Epithelial cell of prostate (primary cell): ENCODE data around the gene FREM3.
"Not testable (repeated sequence)": the region's sequence is repeated elsewhere in the genome, so short reads cannot be mapped to it uniquely, and the experiment has no call there.

ENCODE experiments used
- DNase-seq: peaks from one replicate; pipeline ENCODE4 v3.0.0-alpha.2; 2011; ENCODE audit warnings: low read depth, low spot score
- H3K27ac ChIP-seq: fragments of 450-650 bp; 2 replicates; pipeline ENCODE4 v1.5.1; 2017; ENCODE audit warnings: mild to moderate bottlenecking

Gene FREM3

GRCh38 chr4:143700416-143701352, at the start of gene FREM3:
TSS of gene FREM3 (minus strand) at chr4:143700675. CDS start at chr4:143700675, 0 bp downstream.
- no peak within 1 kb of the TSS for H3K27ac ChIP-seq
- no peak for DNase-seq

DNA sequence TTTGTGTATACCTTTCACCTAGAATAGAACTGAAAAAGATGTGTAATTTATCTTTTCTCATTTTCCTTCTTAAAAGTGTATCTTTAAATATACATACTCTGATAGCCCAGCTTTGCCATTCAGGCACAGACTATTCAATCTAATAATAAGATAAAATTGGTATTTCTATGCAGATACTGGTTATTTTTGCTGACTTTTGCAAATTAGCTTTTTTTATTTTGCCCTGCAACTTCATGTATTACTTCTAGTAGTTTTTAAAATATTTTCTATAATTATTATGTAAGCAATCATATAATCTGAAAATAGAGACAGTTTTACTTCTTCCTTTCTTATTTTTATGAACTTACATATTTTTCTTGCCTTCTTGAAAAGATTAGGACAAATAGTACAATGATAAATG, 45.4 kb upstream of the FREM3 start:
- DNase-seq: no peak
- H3K27ac ChIP-seq: no peak overlapping the region

DNA sequence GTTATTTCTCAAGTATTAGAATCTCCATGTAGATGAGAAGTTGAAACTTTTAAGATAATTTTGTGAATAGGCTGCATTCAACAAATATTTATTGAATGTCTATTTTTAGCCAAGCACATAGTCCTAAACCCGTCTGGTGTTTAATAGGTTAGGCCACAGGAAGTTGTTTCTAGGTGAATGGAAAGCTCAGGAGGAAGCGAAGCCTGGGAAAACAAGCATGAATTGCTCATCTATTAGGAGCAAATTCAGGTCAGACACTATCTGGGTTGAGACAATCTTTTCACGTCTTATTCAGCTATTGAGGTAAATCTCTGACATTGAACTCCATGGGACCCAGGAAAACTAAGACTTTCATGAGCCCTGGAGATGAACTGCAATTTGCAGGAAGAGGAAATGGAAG, 43.1 kb upstream of the FREM3 start:
- no peak for DNase-seq
- H3K27ac ChIP-seq: no peak overlapping the region

GRCh38 chr4:143742834-143743233, 42.4 kb upstream of the FREM3 start:
- H3K27ac ChIP-seq: no peak overlapping the region
- no peak for DNase-seq

DNA sequence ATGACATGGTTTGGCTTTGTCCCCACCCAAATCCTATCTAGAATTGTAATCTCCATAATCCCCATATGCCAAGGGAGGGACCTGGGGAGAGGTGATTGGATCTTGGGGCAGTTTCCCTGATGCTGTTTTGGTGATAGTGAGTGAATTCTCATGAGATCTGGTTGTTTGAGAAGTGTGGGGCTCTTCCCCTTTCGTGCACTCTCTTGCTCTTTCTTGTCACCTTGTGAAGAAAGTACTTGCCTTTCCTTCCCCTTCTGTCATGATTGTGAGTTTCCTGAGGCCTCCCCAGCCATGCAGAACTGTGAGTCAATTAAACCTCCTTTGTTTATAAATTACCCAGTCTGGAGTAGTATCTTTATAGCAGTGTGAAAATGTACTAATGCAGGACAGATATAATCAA, 36.4 kb upstream of the FREM3 start:
- no peak for DNase-seq
- no peak overlapping the region for H3K27ac ChIP-seq

- not testable (repeated sequence) for H3K27ac ChIP-seq, DNase-seq
Observed at GRCh38 chr4:143736061-143736460, 35.6 kb upstream of the FREM3 start.

DNA sequence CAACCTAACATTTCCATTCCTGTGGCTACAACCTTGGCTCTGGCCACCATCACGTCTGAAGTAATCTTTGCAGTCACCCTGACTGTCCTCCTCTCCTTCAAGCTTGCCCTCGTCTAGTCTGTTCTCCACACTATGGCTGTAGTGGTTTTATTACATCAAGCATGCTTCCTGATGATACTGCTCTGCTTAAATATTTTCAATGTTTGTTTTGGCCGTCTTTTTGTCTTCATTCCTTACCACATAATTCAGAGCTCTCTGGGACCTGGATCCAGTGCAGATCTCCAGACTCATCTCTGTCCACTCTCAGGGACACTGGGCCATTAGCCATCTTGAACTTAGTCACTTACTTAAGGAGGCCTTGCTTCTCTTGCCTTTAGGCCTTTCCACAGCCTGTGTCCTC, 27.7 kb upstream of the FREM3 start:
- H3K27ac ChIP-seq: no peak overlapping the region
- no peak for DNase-seq

GRCh38 chr4:143726714-143727113, 26.2 kb upstream of the FREM3 start:
- no peak overlapping the region for H3K27ac ChIP-seq
- DNase-seq: no peak

- DNase-seq: no peak
- no peak overlapping the region for H3K27ac ChIP-seq
Observed at GRCh38 chr4:143721317-143721716, 20.8 kb upstream of the FREM3 start.

GRCh38 chr4:143718748-143719147, 18.3 kb upstream of the FREM3 start:
- not testable (repeated sequence) for DNase-seq, H3K27ac ChIP-seq

GRCh38 chr4:143713955-143714625, 13.6 kb upstream of the FREM3 start:
- H3K27ac ChIP-seq: no peak overlapping the region
- DNase-seq: no peak

DNA sequence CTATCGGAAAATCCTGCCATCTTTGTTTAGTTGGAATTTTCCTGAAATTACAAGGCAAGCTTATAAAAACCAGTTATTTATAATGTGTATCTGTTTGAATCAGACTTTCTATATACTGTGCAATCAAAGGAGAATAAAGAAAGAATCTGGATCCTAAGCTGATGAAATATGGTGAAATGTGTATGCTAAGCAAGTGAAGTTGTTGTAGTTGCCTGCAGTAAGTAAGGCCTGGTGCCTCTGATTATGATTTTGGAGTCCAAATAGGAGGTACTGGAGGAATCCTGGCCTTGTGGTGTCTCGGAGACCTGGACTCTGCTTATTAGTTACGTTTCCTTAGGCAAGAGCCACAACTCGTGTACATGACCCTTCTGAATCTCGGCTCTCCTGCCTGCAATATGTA, 13.1 kb upstream of the FREM3 start:
- H3K27ac ChIP-seq: no peak overlapping the region
- DNase-seq: no peak

- H3K27ac ChIP-seq: no peak overlapping the region
Observed at GRCh38 chr4:143712155-143712550, 11.7 kb upstream of the FREM3 start.

DNA sequence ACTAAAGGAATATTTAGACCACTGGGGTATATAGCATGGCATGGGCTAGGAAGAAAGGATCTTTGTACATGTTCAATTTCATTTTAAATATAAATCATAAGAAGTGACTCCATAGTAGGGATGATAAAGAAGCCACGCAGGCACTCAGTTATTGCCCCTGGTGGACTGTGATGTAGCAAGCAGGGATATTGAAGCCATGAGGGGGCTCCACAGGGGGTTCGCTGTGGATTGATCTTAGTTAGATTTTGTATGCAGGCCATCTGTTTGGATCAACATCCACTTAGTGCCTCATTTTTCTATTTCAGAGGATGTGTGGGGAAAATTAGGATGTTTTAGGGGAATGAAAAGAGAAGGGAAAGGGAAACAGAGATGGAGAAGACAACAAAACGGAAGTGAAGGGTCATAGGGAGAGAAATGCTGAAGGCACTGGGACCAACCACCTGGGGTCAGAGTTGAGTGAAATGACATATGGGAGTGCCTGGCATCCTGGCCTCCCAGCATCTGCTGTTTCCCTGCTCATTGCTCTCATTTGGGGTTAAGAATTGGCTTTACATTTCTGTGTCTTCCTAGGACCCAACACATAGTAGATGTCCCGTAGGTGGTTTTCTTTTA, 11.2 kb upstream of the FREM3 start:
- no peak for DNase-seq
- no peak overlapping the region for H3K27ac ChIP-seq

More at GRCh38 chr4:143712155-143712550, 11.7 kb upstream of the FREM3 start:
- DNase-seq: no peak

DNA sequence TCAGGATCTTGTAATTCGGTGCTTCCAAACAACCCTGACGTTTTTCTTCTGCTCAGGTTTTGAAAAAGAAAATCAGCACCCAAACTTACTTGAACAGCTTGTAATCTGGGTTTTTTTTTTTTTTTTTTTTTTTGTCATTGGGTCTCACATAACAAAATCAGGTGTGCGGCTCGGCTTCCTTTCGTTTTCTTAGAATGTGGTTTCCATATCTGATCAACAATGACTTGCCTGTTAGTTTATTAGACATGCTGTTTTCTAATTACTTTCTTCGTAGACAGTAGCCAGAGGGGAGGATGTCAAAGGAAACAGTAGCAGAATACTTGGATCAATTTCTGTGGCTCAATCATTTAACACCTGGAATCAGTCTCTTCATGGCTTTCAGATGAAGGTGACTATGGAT, 890 bp upstream of the FREM3 start:
- no peak overlapping the region for H3K27ac ChIP-seq
- no peak for DNase-seq

GRCh38 chr4:143700046-143700415, 444 bp downstream of the FREM3 start:
- H3K27ac ChIP-seq: no peak overlapping the region
- DNase-seq: no peak

DNA sequence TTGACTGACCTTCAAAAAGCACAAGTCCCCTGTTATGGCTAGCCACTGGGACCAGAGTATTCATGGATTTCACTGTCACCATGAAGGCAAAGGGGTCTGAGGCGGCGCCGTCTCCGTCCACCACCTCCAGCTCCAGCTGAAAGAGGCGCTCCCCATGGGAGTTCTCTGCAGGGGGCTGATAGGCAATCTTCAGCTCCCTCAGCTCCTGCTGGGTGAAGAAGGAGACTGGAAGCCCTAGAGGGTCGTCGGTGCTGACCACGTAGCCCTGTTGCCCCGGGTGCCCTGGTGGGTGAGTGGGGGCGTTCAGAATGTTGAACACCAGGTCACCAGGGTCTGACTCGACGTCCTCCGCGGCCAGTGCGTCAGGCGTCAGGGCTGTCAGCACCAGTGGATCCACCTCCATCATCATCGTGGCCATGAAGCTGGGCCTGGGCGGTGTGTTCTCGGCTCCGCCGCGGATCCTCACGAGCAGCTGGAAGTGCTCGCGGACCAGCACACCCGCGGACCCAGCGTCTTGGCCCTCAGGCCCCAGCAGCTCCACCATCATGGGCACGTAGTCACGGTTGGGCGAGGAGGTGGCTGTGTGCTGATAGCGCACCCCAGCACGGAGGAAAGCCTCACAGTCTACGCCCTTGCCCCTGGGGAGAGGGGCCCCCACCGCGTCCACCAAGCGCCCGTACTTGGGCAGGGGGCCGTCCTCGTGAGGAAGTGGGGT, 987 bp downstream of the FREM3 start:
- DNase-seq: no peak
- H3K27ac ChIP-seq: no peak overlapping the region

DNA sequence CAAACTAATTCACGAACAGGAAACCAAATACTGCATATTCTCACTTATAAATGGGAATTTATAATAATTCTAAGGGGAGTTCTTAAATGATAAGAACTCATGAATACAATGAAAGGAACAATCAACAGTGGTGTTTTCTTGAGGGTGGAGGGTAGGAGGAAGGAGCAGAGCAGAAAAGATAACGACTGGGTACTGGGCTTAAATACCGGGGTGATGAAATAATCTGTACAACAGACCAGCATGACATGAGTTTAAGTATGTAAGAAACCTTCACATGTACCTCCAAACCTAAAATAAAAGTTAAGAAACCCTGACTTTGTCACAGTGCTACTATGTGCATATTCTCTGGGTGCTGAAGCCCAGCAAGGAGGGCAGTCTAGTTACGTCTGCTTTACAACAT, 6.6 kb downstream of the FREM3 start:
- H3K27ac ChIP-seq: no peak overlapping the region
- DNase-seq: no peak

GRCh38 chr4:143692241-143692640, 8.2 kb downstream of the FREM3 start:
- H3K27ac ChIP-seq: no peak overlapping the region
- no peak for DNase-seq

DNA sequence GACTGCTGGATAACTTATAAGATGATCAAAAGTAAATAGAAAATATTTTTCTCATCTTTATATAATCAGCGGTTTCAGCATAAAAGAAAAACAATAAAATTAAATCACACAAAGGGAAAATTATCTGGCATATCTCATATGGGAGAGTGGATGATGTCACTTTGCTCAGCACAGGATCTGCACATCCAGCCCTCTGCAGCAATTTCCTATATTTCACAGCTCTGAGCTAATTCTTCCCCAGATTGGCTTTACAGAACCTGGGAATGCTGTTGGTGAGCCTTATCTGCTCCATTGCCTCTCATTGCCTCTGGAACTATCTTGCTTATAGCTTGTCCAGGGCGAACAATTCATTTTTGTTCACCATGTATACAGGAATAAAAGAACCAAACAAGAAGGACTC, 21.0 kb downstream of the FREM3 start:
- no peak for DNase-seq
- H3K27ac ChIP-seq: no peak overlapping the region

GRCh38 chr4:143673629-143674028, 26.8 kb downstream of the FREM3 start:
- not testable (repeated sequence) for DNase-seq, H3K27ac ChIP-seq
